HG02938 (cell line): ENCODE data around the gene DNAJB14.
A peak's percentile ranks its signal among the peaks of the same experiment; 100 is the strongest.
"Not testable (repeated sequence)": the region's sequence is repeated elsewhere in the genome, so short reads cannot be mapped to it uniquely, and the experiment has no call there.

Source experiments
- ATAC-seq: cut with Tn5 transposase; IDR thresholded peaks from one replicate; pipeline ENCODE4 v1.9.1; 2021; ENCODE audit warnings: mild to moderate bottlenecking, moderate library complexity; ENCODE audit not compliant: unreplicated experiment

Gene DNAJB14

GRCh38 chr4:99946356-99947189 is at the start of gene DNAJB14:
Gene DNAJB14 (minus strand): TSS chr4:99946618. CDS start chr4:99946571, 47 bp downstream.
- ATAC-seq: peak; percentile 27

- ATAC-seq: no peak
Observed at GRCh38 chr4:99991741-99992140, 45.3 kb upstream of the DNAJB14 start.

- no peak for ATAC-seq
Observed at GRCh38 chr4:99987681-99988080, 41.3 kb upstream of the DNAJB14 start.

- ATAC-seq: no peak
Observed at GRCh38 chr4:99986792-99987191, 40.4 kb upstream of the DNAJB14 start.

GRCh38 chr4:99983289-99983943 is 37.0 kb upstream of the DNAJB14 start:
- no peak for ATAC-seq

GRCh38 chr4:99979872-99980271 is 33.5 kb upstream of the DNAJB14 start:
- no peak for ATAC-seq

- no peak for ATAC-seq
Observed at GRCh38 chr4:99971453-99972111, 25.2 kb upstream of the DNAJB14 start.

- no peak for ATAC-seq
Observed at GRCh38 chr4:99968330-99968729, 21.9 kb upstream of the DNAJB14 start.

- ATAC-seq: no peak
Observed at GRCh38 chr4:99966692-99967091, 20.3 kb upstream of the DNAJB14 start.

GRCh38 chr4:99965674-99966350 is 19.4 kb upstream of the DNAJB14 start:
- no peak for ATAC-seq

- ATAC-seq: no peak
Observed at GRCh38 chr4:99965173-99965572, 18.8 kb upstream of the DNAJB14 start.

GRCh38 chr4:99961711-99962110 is 15.3 kb upstream of the DNAJB14 start:
- no peak for ATAC-seq

GRCh38 chr4:99960648-99961047 is 14.2 kb upstream of the DNAJB14 start:
- no peak for ATAC-seq

- not testable (repeated sequence) for ATAC-seq
Observed at GRCh38 chr4:99958207-99958606, 11.8 kb upstream of the DNAJB14 start.

- no peak for ATAC-seq
Observed at GRCh38 chr4:99950913-99951254, 4.5 kb upstream of the DNAJB14 start.

- ATAC-seq: peak; percentile 50
Observed at GRCh38 chr4:99949999-99950912, 3.8 kb upstream of the DNAJB14 start, which contains the start of gene H2AZ1. Gene H2AZ1 (minus strand): TSS chr4:99950275. CDS start chr4:99950170, 105 bp downstream.

GRCh38 chr4:99949034-99949998 is 2.9 kb upstream of the DNAJB14 start:
- peak; percentile 31 for ATAC-seq

GRCh38 chr4:99947608-99948007 is 1.2 kb upstream of the DNAJB14 start:
- no peak for ATAC-seq

- ATAC-seq: no peak
Observed at GRCh38 chr4:99947190-99947578, 766 bp upstream of the DNAJB14 start.
